ENCODE measurements around the gene GNAL. TPM values are rescaled to one million over a fixed set of nuclear protein-coding genes. Genes with fewer than 3 reads are reported as not detected.
A peak's percentile ranks its signal among the peaks of the same experiment; 100 is the strongest.

Gene GNAL
- total RNA-seq, 1 experiment from 2014 or later: 0.17 TPM

DNA sequence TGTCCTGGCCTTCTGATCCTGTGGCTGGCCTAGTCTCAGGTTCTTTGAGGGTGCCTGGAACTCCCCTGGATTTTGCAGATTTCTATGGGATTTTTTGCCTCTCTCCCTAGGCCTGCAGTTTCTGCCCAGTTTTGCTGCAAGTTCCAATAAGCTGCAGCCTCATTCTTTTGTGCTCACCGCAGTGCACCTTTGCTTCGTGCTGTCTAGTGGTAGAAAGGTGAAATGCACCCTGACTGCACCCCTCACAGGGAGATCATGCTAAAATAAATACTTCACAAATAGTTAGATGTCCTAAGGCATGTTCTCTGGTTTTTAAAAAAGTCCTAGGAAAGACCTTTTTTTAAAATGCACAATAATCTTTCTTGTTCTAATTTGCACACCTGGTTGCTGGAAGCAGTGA lies 72.5 kb downstream of the GNAL start:
- DNase-seq (ENCODE audit: low read depth): no peak

DNA sequence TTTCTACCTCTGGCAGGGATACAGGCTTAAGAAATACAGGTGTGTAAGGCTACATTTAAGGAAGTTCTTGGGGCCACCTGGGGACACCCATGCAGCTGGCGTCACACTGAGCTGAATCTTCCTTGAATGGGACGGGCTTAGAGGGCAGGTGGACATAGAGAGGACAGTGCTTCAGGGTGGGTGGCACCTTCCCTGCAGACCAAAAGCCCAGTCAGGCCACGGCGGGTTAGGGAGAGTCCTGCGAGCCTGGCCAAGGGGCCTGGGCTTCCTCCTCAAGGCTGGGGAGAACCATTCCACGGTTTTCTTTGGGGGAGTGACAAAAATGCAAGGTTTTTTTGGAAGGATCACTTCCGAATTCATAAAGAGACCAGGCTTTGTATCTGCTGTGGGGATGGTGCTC lies 73.4 kb downstream of the GNAL start:
- no peak for DNase-seq (ENCODE audit: low read depth)

DNA sequence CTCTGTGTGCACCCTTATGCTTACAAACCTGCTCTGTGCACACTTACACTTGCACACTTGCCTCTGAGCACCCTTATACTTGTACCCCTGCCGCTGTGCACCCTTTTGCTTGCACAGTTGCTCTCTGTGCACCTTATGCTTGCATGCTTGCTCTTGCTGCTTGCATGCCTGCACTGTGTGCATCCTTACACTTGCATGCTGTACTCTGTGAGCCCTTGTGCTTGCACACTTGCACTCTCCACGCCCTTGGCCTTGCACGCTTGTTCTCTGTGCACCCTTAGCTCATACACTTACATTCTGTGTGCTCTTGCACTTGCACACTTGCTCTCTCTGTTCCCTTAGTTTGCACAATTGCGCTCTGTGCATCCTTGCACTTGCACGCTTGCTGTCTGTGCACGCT lies 78.3 kb downstream of the GNAL start:
- no peak for DNase-seq (ENCODE audit: low read depth)

DNA sequence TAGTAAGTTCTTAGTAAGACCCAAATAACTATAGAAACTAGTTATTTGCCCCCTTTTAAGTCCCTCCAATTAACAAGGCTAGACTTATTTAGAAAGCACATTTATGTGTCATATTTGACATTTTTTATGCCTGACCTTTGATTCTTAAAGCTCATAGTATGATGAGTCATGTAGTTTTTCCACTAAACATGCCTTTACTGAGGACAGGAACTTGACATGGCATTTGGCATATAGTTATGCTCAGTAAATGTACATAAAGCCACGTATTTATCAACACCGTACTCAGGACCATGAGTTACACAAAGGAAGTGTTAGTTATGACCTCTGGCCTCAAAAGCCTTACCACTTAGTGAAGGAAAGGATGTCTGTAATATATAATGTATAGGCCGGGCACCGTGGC lies 78.9 kb downstream of the GNAL start:
- DNase-seq (ENCODE audit: low read depth): peak; percentile 11

DNA sequence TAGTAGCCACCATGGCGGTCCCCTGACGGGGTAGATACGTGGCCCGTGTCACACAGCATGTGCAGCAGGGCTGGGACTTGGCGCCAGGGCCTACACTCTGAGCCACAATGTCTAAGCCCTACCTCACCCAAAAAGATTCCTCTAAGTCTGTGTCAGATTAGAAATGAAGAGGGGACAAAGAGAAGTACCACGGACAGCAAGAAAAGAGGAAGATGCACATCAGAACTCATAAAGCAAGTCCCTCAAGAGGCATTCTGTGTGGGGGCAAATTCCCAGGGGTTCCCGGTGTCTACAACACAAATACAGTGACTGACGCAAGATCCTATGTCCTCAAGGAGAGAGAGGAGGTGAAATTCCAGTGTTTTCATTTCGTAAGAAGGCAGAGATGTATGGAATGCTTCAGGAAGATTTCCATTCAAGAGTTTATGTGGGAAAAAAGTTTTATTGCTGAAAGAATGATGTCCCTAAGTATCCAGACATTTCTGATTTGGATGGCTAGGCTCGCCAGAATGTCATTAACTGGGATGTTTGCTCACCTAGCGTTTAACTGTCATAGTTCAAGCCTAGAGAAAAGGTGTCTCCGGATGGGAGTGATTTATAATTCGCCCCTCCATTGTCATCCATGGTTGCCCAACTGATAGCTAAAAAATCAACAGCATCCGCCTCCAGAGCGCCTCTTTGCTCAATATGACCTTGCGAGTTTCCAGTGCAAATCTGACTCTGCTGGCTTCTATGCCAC lies 86.5 kb downstream of the GNAL start:
- DNase-seq (ENCODE audit: low read depth): no peak

DNA sequence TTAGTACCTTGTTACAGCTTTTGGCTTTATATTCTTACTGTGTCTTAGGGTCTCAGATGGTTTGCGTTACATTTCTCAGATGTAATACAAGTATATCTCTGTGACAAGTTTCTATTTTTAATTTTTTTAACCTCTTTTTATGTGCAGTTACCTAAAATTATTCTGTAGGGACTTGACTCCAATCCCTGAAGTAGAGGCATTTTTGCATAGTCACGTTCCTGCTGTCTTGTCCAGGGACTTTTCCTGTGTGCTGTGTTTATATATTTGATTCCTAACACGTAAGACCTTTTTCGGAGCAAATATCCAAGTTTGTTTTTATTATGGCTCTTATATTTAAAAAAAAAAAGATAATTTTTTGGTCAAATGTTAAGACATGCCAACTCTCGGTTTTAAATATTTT lies 91.0 kb downstream of the GNAL start:
- DNase-seq (ENCODE audit: low read depth): no peak

DNA sequence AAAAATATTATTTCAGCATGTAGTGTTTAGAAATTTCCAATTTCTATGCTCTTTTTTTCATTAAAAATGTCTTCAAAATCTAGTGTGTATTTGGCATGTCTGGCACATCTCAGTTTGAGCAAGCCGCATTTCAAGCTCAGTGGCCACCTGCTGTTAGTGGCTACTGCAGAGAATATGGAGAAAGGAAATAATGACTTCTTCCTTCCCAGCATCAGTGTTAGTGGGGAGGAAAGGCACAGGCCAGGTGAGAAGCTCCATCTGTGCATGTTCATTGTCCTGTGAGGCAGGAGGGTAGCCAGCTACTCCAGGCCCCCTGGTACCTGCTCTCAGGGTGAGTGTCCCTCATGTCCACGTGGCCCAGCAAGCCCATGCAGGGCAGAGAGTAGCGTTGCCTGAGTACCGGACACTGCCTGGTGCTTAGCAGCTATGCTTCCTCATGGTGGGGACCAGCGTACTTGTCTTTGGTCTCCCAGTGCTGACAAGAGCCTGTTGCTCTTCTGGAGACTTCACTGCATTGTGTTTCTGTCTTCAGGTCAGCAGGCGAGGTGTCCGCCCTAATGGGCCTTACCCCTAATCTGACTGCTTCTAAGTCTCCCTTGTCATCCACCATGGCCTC lies 94.8 kb downstream of the GNAL start:
- DNase-seq (ENCODE audit: low read depth): no peak

DNA sequence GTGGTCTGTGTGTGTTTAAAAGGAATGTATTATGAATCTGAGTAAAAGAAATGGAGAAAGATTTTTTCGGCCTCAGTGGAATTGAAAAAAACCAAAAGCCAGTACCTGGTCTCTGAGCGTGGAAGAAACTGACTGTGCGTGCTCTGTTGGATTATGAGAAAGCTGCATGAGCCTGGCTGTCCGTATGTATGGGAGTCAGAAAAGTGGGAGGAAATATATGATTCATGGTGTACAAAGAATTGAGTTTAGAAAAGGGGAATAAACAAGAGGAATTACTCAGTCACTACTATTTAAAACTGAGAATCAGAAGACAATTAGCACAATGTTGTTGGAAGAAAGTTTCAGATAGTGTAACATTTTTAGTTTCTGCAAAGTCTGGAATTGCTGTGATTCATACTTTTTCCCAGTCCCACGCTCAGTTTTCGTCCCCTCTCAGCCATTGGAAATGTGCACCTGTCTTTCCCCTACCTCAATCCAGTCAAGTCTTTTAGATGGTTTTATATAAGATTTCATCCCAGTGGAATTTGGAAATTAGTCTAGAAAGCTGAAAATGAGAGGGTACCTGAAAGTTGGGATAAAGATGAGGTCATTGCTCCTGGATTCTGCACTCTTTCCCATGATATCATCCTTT lies 95.7 kb downstream of the GNAL start:
- DNase-seq (ENCODE audit: low read depth): no peak

DNA sequence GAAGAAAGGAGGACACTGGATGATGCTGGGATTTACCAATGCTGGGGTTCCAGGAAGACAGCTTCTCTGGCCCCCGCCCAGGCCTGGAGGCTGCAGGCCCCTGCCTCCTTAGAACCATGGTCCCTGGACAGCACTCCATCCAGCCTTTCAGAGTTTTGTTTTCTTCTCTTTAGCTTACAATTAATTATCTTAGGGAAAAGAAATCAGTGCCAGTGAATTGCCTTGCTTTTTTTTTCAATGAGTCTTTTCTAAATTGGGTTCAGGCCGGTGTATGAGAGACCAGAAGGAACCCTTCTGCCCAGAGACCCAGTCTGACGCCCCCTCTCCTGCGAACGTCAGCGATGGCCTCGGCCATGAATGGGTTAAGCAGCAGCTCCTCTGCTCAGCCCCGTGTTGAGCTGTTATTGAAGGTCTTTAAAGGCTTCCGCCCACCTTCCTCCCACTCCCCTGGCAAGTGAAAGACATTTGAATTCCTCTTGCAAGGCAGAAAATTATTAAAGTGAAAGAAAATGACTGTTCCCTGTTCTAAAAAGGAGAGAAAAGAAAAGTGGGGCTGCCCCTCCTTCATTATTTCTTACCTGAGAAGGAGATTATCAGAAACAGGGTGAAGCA lies 96.5 kb downstream of the GNAL start:
- DNase-seq (ENCODE audit: low read depth): no peak

DNA sequence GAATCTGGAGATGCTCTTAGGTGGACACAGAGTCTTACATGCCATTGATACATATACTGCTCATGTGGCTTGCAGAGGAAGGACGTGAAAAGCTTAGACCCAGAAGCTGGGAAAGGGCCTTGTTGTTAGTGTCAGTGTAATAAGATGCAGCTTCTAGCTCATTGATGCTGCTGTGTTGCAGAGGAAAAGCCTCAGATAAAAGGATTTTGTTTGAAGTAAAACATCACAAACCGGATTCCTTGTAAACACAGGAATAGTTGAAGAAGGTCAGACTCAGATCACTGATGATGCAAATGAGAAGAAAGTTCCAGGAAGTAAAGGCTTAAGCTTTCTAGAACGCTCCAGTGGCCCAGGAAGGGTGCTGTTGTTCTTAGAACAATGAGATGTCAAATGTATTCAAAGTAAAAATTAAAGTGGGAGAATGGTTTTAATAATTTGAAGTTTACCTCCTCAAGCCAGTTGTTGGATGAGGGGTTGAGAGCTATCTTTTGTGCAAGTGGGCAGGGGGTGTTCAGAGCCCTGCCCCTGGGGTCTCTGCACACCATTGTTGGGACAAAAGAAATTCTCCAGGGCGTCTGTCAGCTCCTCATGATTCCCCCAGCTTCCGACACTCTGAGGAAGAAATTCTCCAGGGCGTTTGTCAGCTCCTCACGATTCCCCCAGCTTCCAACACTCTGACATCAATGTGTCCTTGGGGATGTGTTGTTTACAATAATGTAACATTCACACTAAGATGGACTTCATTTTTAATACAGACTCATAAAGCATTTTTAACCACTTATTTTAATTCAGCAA lies 100.8 kb downstream of the GNAL start:
- no peak for DNase-seq (ENCODE audit: low read depth)

DNA sequence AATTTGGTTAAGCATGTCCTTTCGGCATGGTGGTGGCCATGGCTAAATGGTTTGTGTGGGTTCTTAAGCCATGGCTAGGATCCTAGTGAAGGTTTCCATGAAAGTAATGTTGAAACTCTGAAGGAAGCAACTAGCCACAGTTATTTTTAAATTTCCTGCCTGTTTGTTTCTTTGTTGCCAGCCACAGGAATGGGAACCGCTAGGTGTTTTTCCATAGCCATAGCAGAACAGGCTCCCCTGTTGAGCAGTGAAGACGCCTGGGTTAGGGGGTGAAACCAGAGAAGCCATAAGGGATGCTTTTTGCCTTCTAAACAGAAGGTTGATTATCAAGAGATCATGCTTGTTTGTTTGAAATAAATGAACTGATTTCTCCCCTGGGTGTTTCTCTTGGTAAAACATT lies 102.1 kb downstream of the GNAL start:
- no peak for DNase-seq (ENCODE audit: low read depth)

DNA sequence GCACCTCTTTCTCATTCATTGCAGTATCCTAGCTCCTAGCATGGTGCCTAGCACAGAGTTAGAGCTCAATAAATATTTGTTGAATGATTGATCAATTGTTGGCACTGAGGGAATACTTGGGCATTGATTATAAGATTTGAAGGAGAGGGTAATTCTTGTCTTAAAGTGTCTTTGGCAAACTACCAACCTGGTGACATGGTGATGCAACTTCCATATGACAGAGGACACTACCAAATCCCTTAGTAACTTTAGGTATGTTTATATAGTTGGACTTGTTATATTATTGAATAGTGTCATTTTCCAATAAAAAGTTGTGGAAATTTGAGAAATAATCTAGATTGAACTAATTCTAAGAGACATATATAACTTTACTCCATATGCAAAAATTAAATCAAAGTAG lies 103.6 kb downstream of the GNAL start:
- no peak for DNase-seq (ENCODE audit: low read depth)

DNA sequence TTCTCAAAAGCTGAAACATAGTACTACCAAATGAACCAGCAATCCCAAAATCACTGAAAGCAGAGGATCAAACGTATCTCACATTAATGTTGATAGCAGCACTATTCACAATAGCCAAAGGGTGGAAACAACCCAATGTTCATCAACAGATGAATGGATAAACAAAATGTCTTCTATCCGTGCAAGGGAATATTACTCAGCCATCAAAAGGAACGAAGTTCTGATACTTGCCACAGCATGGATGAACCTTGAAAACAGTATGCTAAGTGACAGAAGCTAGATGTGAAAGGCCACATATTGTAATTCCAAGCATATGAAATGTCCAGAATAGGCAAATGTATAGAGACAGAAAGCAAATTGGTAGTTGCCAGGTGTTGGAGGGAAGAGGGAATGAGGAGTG lies 105.1 kb downstream of the GNAL start:
- DNase-seq (ENCODE audit: low read depth): no peak

DNA sequence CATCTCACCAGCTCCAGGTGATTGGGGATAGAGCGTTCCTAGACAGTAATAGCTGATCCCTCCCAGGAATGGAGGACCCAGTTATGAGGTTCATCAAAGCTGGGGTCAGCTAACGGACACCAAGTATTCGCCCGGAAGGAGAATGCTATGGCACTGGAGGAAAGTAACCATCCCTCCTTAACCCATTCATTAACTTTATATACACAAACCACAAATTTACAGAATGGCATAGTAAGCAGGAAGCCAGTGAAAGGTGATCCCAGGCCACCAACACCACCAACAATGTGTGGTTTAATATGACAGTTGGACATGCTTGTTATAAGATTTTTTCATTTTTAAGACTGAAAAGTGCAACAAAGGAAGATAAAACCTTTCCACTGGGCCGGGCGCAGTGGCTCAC lies 106.9 kb downstream of the GNAL start:
- no peak for DNase-seq (ENCODE audit: low read depth)

DNA sequence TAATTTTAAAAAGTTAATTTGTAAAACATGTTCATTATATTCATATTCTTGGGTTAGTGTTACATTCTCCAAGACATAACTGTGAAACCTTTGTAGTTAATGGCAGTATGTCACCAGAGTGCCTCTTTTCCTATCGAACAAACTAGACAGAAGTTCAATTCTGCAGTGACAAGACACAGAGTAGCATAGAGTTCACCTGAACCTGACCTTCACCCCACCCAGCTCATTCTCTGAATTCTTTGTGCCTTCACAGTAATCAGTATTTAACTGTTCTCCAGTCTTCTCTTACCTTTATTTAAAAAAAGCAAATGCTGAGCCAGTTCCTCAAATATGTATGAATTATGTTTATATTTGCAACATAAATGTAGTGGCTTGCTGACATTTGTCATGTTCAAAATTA lies 109.2 kb downstream of the GNAL start:
- no peak for DNase-seq (ENCODE audit: low read depth)

DNA sequence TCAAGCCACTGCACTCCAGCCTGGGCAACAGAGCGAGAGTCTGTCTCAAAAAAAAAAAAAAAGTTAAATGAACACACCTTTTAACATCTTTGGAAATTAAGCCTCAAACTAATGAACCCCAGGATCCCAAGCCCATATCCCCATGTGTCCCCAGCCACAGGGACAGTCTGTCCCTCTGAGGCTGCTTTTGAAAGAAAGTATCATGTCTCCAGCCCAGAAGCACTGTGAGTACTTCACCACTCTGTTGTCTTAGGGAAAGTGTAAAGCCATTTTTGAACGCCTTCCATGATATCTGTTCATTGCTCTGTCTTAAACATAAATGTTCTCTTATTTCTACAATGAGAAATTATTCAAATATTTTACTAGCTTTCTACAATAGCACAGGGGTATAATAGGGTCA lies 110.0 kb downstream of the GNAL start:
- DNase-seq (ENCODE audit: low read depth): no peak

DNA sequence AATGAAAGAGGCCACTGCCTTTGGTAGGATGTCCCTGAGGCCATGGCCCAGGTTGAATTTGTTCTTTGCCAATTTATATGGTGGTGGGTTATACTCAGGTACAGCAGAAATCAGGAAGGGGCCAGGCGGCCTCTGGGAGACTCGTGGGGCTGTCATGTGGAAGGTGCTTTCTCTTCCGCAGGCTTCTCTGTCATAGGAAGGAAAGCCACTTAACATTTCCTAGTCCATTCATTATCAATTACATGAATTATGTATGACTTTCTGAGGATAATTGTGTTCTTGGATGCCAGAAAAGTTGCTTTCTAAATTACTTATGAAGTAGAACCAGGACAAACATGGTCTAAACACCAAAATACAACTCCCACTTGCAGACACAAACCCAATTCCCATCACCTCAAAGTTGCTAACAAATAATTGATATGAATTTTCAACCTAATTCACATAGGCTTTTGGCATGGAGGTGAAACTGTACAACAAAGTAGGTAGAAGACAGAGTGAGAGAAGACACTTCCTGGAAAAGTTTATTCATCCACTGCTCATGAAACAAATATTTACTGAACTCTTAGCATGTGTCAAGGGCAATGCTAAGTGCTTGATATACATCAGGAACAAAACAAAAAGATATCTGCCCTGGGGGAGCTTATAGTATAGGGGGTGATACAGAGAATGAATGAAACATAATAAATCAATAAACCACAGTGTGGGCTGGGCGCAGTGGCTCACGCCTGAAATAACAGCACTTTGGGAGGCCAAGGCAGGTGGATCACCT lies 111.7 kb downstream of the GNAL start:
- no peak for DNase-seq (ENCODE audit: low read depth)

DNA sequence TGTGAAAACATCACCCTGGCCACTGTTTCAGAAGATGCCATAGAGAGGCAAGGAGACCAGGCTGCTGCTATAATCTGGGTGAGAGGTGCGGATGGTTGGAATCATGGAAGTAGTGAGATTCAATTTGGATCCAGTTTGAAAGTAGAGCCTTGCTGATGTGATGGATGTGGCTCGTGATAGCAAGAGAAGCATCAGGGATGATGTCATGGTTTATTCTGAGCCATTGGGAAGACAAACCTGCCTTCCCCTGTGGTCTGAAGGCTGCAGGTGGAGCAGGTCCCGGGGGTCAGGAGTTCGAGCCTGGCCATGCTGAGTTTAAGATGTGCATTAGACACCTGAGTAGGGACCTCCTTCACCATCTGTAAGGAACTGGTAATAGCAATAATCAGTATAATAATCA lies 112.5 kb downstream of the GNAL start:
- no peak for DNase-seq (ENCODE audit: low read depth)

DNA sequence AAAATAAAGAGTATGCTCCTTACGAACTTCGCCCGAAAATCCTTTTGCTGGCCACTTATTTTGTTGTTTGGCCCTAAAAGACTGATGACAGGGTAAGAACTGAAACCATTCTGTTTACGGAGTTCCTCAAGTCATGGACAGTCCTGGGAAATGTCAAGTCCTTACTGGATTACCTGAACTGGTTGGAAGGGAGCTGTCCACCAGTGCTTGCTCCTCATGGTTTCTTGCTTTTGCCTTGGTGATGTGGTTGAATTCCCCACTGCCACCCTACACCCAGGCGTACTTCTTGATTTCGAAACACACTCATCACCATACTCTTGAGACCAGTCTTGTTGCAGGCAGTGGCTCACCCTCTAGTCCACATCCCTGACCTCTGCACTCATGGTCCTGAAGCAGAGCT lies 113.1 kb downstream of the GNAL start:
- DNase-seq (ENCODE audit: low read depth): no peak

DNA sequence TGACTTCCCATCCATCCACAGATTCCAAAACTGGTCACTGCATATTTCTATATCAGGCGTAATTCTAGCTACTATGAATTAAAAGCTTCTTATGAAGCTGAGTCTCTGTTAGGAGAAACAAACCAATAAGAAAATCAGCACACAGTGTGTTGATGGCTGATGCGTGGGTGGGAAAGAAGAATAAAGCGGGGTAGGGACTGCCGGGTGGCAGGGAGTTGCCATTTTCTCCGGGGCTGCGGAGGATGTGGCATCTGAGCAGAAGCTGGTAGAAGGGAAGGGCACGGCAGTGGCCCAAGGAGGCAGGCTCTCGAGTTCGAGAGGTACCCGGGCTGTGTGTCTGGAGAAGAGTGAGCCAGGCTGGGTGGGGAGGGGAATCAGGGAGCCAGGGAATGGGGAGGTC lies 113.5 kb downstream of the GNAL start:
- no peak for DNase-seq (ENCODE audit: low read depth)

DNA sequence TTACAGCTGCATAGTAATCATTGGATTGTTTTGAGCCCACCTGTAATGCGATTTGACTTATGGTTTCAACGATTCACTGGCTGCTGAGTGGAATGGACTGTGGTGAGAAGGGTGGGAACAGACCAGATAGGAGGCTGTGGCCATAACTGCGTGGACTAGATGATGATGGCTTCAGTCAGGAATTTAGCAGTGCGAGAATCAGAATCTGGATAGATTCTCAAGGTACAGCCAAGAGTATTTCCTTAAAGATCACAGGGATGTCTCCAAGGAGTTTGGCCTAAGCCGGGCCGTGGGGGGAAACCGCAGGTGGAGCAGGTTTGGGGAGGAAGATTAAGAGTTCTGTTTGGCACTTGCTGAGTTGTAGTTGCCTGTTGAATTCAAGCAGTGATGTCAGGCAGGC lies 118.2 kb downstream of the GNAL start:
- no peak for DNase-seq (ENCODE audit: low read depth)
